ENCODE measurements around the gene KLHDC7B.
"Not testable (repeated sequence)": the region's sequence is repeated elsewhere in the genome, so short reads cannot be mapped to it uniquely, and the experiment has no call there.

KLHDC7B gene

GRCh38 chr22:50529897-50530579 is 15.7 kb upstream of the KLHDC7B start, which contains the start of gene TYMP:
TYMP (minus strand) TSS chr22:50530012; CDS start chr22:50529709, 303 bp downstream.
- DNase-seq, result peak; percentile 49

GRCh38 chr22:50530580-50530876 is 15.2 kb upstream of the KLHDC7B start:
- DNase-seq, result peak; percentile 50

- peak; percentile 64 for DNase-seq
Observed at GRCh38 chr22:50530877-50531545, 14.7 kb upstream of the KLHDC7B start.

GRCh38 chr22:50531546-50531961 is 14.1 kb upstream of the KLHDC7B start:
- no peak for DNase-seq

- DNase-seq, result peak; percentile 49
Observed at GRCh38 chr22:50531962-50532674, 13.6 kb upstream of the KLHDC7B start.

- no peak for DNase-seq
Observed at GRCh38 chr22:50532824-50533796, 12.6 kb upstream of the KLHDC7B start.

GRCh38 chr22:50533856-50534711 is 11.6 kb upstream of the KLHDC7B start:
- not testable (repeated sequence) for DNase-seq

GRCh38 chr22:50535113-50535512 is 10.6 kb upstream of the KLHDC7B start:
- no peak for DNase-seq

GRCh38 chr22:50536226-50536625 is 9.5 kb upstream of the KLHDC7B start:
- no peak for DNase-seq

GRCh38 chr22:50537765-50538164 is 7.9 kb upstream of the KLHDC7B start:
- DNase-seq, result no peak

GRCh38 chr22:50540381-50540780 is 5.3 kb upstream of the KLHDC7B start:
- no peak for DNase-seq

- not testable (repeated sequence) for DNase-seq
Observed at GRCh38 chr22:50541667-50542026, 4.1 kb upstream of the KLHDC7B start.

GRCh38 chr22:50542416-50542927 is 3.2 kb upstream of the KLHDC7B start:
- no peak for DNase-seq

GRCh38 chr22:50544078-50544745 is 1.5 kb upstream of the KLHDC7B start:
- DNase-seq, result peak; percentile 83

- DNase-seq, result no peak
Observed at GRCh38 chr22:50544746-50545253, 899 bp upstream of the KLHDC7B start.

GRCh38 chr22:50546326-50547262 is 895 bp downstream of the KLHDC7B start:
- DNase-seq, result no peak

GRCh38 chr22:50547263-50547985 is 1.7 kb downstream of the KLHDC7B start:
- no peak for DNase-seq

GRCh38 chr22:50548040-50548920 is 2.6 kb downstream of the KLHDC7B start:
- DNase-seq, result peak; percentile 47

Data from retina (tissue), 1 donor.